Measurements from ENCODE around the gene IL21R.

DNA sequence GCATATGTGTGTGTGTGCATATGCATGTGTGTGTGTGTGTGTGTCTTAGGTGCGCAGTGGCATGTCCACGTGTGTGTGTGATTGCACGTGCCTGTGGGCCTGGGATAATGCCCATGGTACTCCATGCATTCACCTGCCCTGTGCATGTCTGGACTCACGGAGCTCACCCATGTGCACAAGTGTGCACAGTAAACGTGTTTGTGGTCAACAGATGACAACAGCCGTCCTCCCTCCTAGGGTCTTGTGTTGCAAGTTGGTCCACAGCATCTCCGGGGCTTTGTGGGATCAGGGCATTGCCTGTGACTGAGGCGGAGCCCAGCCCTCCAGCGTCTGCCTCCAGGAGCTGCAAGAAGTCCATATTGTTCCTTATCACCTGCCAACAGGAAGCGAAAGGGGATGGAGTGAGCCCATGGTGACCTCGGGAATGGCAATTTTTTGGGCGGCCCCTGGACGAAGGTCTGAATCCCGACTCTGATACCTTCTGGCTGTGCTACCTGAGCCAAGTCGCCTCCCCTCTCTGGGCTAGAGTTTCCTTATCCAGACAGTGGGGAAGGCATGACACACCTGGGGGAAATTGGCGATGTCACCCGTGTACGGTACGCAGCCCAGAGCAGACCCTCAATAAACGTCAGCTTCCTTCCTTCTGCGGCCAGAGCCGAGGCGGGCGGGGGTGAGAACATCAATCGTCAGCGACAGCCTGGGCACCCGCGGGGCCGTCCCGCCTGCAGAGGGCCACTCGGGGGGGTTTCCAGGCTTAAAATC lies 47.6 kb downstream of the IL21R start:
- TF ChIP-seq, protein P1, sequence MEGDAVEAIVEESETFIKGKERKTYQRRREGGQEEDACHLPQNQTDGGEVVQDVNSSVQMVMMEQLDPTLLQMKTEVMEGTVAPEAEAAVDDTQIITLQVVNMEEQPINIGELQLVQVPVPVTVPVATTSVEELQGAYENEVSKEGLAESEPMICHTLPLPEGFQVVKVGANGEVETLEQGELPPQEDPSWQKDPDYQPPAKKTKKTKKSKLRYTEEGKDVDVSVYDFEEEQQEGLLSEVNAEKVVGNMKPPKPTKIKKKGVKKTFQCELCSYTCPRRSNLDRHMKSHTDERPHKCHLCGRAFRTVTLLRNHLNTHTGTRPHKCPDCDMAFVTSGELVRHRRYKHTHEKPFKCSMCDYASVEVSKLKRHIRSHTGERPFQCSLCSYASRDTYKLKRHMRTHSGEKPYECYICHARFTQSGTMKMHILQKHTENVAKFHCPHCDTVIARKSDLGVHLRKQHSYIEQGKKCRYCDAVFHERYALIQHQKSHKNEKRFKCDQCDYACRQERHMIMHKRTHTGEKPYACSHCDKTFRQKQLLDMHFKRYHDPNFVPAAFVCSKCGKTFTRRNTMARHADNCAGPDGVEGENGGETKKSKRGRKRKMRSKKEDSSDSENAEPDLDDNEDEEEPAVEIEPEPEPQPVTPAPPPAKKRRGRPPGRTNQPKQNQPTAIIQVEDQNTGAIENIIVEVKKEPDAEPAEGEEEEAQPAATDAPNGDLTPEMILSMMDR (conservative IDR thresholded peaks at IDR 0.05 in 1 of 2, IDR thresholded peaks at IDR 0.05 in 1 of 2; ENCODE audit: extremely low read depth in 1 of 2, insufficient read depth in 1 of 2, low read depth in 1 of 2, low read length in 2 of 2), result no peak
- no peak for TF ChIP-seq EZH2 (IDR thresholded peaks at IDR 0.05; ENCODE audit: borderline replicate concordance, low read length)

Data from mammary epithelial cell (primary cell).